OCI-LY7 (cell line): Measurements from ENCODE around the gene TLCD2. TPM values are rescaled to one million over a fixed set of nuclear protein-coding genes. Genes with fewer than 3 reads are reported as not detected.

Source experiments
- BruUV-seq: library from RNA; stranded (reverse); fragments of 400-500 nt; replicated peaks from 2 replicates; lab custom pipeline; 2021; lab: Mats Ljungman, UMichigan
- CTCF ChIA-PET: fragments of 300-600 bp; sonication (Branson Sonifier 250); formaldehyde crosslinking; loops from one replicate; lab custom pipeline; 2022; ENCODE audit warnings: antibody characterized with exemption; ENCODE audit not compliant: unreplicated experiment; lab: Charles Lee
- POLR2A ChIA-PET: fragments of 300-600 bp; sonication (Branson Sonifier 250); formaldehyde crosslinking; loops from one replicate; lab custom pipeline; 2022; ENCODE audit warnings: antibody characterized with exemption; lab: Charles Lee
- DNase-seq: peaks from one replicate; pipeline ENCODE4 v3.0.0-alpha.2; 2015; ENCODE audit warnings: low spot score
- H2AFZ ChIP-seq: fragments of 200-600 bp; sonication (generic), shearing (Covaris generic); 2 replicates; pipeline ENCODE4 v1.6.1; 2014; ENCODE audit warnings: mild to moderate bottlenecking, antibody characterized with exemption, low read length, moderate library complexity
- H3K27ac ChIP-seq: fragments of 200-600 bp; sonication (generic); 2 replicates; pipeline ENCODE4 v1.5.1; 2014; ENCODE audit warnings: mixed run types, low read depth, mild to moderate bottlenecking, moderate library complexity, low read length, inconsistent platforms; ENCODE audit not compliant: poor library complexity, severe bottlenecking
- H3K36me3 ChIP-seq: fragments of 200-600 bp; sonication (generic); 2 replicates; pipeline ENCODE4 v1.6.1; 2014; ENCODE audit warnings: mild to moderate bottlenecking, antibody characterized with exemption, low read length, moderate library complexity, mixed read lengths; ENCODE audit not compliant: insufficient read depth
- H3K4me1 ChIP-seq: fragments of 200-600 bp; sonication (generic); 2 replicates; pipeline ENCODE4 v1.5.1; 2014; ENCODE audit warnings: mild to moderate bottlenecking, low read length; ENCODE audit not compliant: insufficient read depth, poor library complexity, severe bottlenecking
- H3K4me2 ChIP-seq: fragments of 200-600 bp; sonication (generic); 2 replicates; pipeline ENCODE4 v1.6.1; 2014; ENCODE audit warnings: mild to moderate bottlenecking, low read length
- H3K4me3 ChIP-seq: fragments of 200-600 bp; sonication (generic); 2 replicates; pipeline ENCODE4 v1.5.1; 2014; ENCODE audit warnings: mild to moderate bottlenecking, low read depth, low read length; ENCODE audit not compliant: poor library complexity, severe bottlenecking
- H3K79me2 ChIP-seq: fragments of 200-600 bp; sonication (generic); 2 replicates; pipeline ENCODE4 v1.6.1; 2016; ENCODE audit warnings: low read depth, mild to moderate bottlenecking, low read length, moderate library complexity, mixed read lengths; ENCODE audit not compliant: insufficient read depth
- H3K9me2 ChIP-seq: fragments of 200-600 bp; sonication (generic); 2 replicates; pipeline ENCODE4 v1.6.1; 2016; ENCODE audit warnings: mild to moderate bottlenecking, low read length, mixed read lengths; ENCODE audit not compliant: insufficient read depth
- H3K9me3 ChIP-seq: fragments of 200-600 bp; sonication (generic); 2 replicates; pipeline ENCODE4 v1.6.1; 2014; ENCODE audit warnings: mild to moderate bottlenecking, mixed run types, low read length, mixed read lengths
- H4K20me1 ChIP-seq: fragments of 200-600 bp; sonication (generic); 2 replicates; pipeline ENCODE4 v1.6.1; 2014; ENCODE audit warnings: mild to moderate bottlenecking, antibody characterized with exemption, low read length, moderate library complexity, mixed read lengths; ENCODE audit not compliant: insufficient read depth
- EZH2phosphoT487 ChIP-seq: fragments of 200-600 bp; sonication (generic); IDR thresholded peaks from 2 replicates; pipeline ENCODE4 v1.6.1; 2018; ENCODE audit warnings: low read depth, borderline replicate concordance, mild to moderate bottlenecking, mixed run types, antibody characterized with exemption, low read length, moderate library complexity, mixed read lengths
- intact Hi-C: fragments of 100-400 bp; cut with micrococcal nuclease; formaldehyde crosslinking; loops from one replicate; pipeline ENCODE4 v1.10.0; 2022; ENCODE audit not compliant: unreplicated experiment
- total RNA-seq, 2 experiments: library from RNA; depleted of rRNA in 1 of 2; stranded (reverse); fragments of >200 nt in 1 of 2; shearing (Covaris generic) in 1 of 2; gene quantifications; 2 replicates each; pipeline ENCODE4 v1.2.3, GENCODE V29; 2014 to 2022
- TF ChIP-seq, protein P1 (sequence below): fragments of 200-600 bp; sonication (generic); conservative IDR thresholded peaks from 2 replicates; pipeline ENCODE4 v1.5.1; 2014; ENCODE audit warnings: mild to moderate bottlenecking, antibody characterized with exemption, low read length, moderate library complexity, mixed read lengths

Gene TLCD2
- total RNA-seq, 2 experiments from 2014 or later: not detected

DNA sequence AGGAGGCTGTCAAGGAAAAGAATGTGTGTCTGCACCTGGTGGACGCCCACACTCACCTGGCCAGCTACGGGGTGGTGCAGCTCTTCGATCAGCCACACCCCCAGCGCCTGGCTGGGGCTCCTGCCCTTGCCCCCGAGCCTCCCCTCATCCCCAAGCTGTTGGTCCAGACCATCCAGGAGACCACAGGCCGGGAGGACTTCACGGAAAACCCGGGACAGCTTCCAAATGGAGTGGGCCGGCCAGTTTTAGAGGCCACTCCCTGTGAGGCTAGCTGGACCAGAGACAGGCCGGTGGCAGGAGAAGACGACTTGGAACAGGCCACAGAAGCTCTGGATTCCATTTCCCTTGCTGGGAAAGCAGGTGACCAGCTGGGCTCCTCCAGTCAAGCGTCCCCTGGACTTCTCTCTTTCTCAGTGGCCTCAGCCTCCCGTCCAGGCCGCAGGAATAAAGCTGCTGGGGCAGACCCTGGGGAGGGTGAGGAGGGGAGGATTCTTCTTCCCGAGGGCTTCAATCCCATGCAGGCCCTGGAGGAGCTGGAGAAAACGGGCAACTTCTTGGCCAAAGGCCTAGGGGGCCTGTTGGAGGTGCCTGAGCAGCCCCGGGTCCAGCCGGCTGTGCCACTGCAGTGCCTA is 16.6 kb upstream of the TLCD2 start:
- POLR2A ChIA-PET: interaction anchor here (1.2 kb wide), 1 partner anchor 10 kb away, joined by 3 read pairs; no protein-coding TSS in a partner anchor
- Histone ChIP-seq H3K27ac (no peak overlapping the region), H3K79me2 (peaks cover 9% of the 10 kb centered on the region), H3K36me3 (peaks cover 9% of the 10 kb centered on the region; the same call in 1 of the 2 replicates), H3K9me2 (no peaks in the 10 kb centered on the region), H4K20me1 (no peaks in the 10 kb centered on the region), H2AFZ (no peak overlapping the region), H3K4me3 (no peak overlapping the region), H3K4me2 (no peak overlapping the region), H3K9me3 (no peaks in the 10 kb centered on the region), H3K4me1 (peaks cover 33% of the 10 kb centered on the region)
- no peak for DNase-seq
- CTCF ChIA-PET: no interaction called here
- intact Hi-C loops: no loop called here
- no TSS peak for BruUV-seq
- no peak for TF ChIP-seq EZH2phosphoT487
- TF ChIP-seq, protein P1, sequence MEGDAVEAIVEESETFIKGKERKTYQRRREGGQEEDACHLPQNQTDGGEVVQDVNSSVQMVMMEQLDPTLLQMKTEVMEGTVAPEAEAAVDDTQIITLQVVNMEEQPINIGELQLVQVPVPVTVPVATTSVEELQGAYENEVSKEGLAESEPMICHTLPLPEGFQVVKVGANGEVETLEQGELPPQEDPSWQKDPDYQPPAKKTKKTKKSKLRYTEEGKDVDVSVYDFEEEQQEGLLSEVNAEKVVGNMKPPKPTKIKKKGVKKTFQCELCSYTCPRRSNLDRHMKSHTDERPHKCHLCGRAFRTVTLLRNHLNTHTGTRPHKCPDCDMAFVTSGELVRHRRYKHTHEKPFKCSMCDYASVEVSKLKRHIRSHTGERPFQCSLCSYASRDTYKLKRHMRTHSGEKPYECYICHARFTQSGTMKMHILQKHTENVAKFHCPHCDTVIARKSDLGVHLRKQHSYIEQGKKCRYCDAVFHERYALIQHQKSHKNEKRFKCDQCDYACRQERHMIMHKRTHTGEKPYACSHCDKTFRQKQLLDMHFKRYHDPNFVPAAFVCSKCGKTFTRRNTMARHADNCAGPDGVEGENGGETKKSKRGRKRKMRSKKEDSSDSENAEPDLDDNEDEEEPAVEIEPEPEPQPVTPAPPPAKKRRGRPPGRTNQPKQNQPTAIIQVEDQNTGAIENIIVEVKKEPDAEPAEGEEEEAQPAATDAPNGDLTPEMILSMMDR: no peak

GRCh38 chr17:1725642-1726511 is 15.7 kb upstream of the TLCD2 start:
- Histone ChIP-seq H3K9me3 (no peaks in the 10 kb centered on the region), H3K79me2 (peaks cover 9% of the 10 kb centered on the region), H3K9me2 (no peaks in the 10 kb centered on the region), H4K20me1 (no peaks in the 10 kb centered on the region), H3K27ac (no peak overlapping the region), H2AFZ (no peak overlapping the region), H3K4me2 (peak overlapping the region; percentile 96), H3K4me1 (peaks cover 35% of the 10 kb centered on the region), H3K36me3 (peaks cover 9% of the 10 kb centered on the region; the same call in 1 of the 2 replicates), H3K4me3 (peak overlapping the region; percentile 92)
- CTCF ChIA-PET: no interaction called here
- BruUV-seq: TSS peak; percentile 74
- POLR2A ChIA-PET: interaction anchor here (1.2 kb wide), 1 partner anchor 9 kb away, joined by 3 read pairs; no protein-coding TSS in a partner anchor
- no peak for DNase-seq
- intact Hi-C loops: no loop called here
- TF ChIP-seq EZH2phosphoT487: no peak
- TF ChIP-seq, protein P1: no peak
